NOMO-1 (cell line): Measurements from ENCODE around the gene UNC93B1.
"Not testable (repeated sequence)": the region's sequence is repeated elsewhere in the genome, so short reads cannot be mapped to it uniquely, and the experiment has no call there.

Experiments used
- DNase-seq, 2 experiments: peaks; one replicate each; lab custom pipeline; 2025; ENCODE audit not compliant: unreplicated experiment in 2 of 2; lab: John Stamatoyannopoulos, UW

UNC93B1 gene

DNA sequence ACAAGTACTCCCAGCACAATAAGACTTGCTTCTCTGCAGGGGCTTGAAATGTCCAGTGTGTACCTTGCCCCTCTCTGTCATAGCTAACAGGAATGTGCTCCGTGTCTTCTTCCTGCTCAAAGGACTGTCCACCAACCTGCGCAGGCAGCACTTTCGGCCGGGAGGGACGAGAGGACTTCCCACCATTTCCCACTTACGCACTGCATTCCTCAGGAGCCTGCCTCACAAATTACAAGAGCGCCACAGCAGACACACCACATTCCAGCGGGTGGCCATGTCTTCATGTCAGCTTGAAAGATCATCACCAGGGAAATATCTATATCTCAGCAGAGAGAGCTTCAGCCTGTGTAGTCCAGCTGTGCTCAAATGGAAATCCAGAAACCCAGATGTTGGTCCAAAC, 53.2 kb downstream of the UNC93B1 start:
- DNase-seq, result not testable (repeated sequence)

- DNase-seq, result not testable (repeated sequence)
Observed at GRCh38 chr11:67947785-67948184, 56.1 kb downstream of the UNC93B1 start.

DNA sequence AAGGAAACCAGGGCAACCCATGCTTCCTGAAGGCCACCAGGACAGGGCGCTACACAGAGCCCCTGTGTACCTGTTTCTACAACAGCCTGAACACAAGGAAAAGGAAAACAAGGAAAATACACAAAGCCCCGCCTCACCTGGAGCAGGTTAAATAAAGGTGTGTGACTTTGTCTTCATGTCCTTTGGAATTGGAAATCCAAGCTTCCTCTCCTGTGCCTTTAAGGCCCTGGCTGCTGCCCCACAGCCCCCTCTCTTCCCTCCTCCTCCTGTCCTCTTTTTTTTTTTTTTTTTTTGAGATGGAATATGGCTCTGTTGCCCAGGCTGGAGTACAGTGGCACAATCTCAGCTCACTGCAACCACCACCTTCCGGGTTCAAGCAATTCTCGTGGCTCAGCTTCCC, 57.5 kb downstream of the UNC93B1 start:
- DNase-seq, result not testable (repeated sequence)

- DNase-seq, result not testable (repeated sequence)
Observed at GRCh38 chr11:67943406-67943805, 60.5 kb downstream of the UNC93B1 start.
